ENCODE data around the gene TMED8.
"Not testable (repeated sequence)": the region's sequence is repeated elsewhere in the genome, so short reads cannot be mapped to it uniquely, and the experiment has no call there.

The TMED8 gene, protein sequence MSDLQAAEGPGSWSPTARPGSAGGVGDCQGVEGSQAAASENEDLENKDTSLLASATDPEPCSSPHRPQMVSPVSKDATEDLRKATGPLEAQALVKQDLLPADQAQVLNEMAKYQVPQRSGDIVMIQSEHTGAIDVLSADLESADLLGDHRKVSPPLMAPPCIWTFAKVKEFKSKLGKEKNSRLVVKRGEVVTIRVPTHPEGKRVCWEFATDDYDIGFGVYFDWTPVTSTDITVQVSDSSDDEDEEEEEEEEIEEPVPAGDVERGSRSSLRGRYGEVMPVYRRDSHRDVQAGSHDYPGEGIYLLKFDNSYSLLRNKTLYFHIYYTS

GRCh38 chr14:77376771-77377501 is at the start of gene TMED8, which contains the start of gene SAMD15:
Gene TMED8 (minus strand): TSS chr14:77377094. CDS start chr14:77377053, 41 bp downstream.
Gene SAMD15 (plus strand): TSS chr14:77377379. CDS start chr14:77377419, 40 bp downstream.
- peak; percentile 87 for DNase-seq

GRCh38 chr14:77426396-77426795 is 49.5 kb upstream of the TMED8 start:
- DNase-seq, result no peak

DNA sequence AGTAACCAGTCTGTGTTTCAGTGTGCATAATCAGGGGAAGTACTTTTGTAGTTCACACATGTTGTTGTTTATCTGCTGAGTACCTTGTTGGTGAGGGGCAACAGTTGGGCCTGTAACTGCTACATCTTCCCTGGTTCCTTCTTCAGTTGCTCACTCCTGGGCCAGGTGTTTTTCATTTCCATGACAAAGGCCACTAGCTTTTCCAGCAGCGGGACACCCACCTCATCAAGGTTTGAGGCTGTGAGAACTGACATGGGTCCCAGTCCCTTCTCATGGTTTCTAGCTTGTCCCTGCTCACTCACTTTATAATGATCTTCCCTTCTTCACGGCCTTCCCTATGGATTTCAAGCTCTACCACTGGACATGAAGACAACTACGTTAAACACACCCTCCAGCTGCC is 48.0 kb upstream of the TMED8 start:
- DNase-seq, result no peak

- no peak for DNase-seq
Measured at GRCh38 chr14:77423423-77423822, 46.5 kb upstream of the TMED8 start, which contains the start of gene NOXRED1. Gene NOXRED1 (minus strand): TSS chr14:77423523. CDS start chr14:77422889, 634 bp downstream.

- DNase-seq, result no peak
Measured at GRCh38 chr14:77421201-77421600, 44.3 kb upstream of the TMED8 start.

- DNase-seq, result no peak
Measured at GRCh38 chr14:77416836-77417235, 39.9 kb upstream of the TMED8 start.

DNA sequence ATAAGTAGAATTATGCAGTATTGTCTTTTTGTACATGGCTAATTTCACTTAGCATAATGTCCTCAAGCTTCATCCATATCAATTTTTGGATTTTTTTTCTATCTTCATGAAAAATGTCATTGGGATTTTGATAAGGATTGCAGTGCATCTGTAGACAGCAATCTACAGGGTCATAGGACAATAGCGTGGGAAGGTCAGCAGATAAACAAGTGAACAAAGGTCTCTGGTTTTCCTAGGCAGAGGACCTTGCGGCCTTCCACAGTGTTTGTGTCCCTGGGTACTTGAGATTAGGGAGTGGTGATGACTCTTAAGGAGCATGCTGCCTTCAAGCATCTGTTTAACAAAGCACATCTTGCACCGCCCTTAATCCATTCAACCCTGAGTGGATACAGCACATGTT is 39.2 kb upstream of the TMED8 start:
- not testable (repeated sequence) for DNase-seq

DNA sequence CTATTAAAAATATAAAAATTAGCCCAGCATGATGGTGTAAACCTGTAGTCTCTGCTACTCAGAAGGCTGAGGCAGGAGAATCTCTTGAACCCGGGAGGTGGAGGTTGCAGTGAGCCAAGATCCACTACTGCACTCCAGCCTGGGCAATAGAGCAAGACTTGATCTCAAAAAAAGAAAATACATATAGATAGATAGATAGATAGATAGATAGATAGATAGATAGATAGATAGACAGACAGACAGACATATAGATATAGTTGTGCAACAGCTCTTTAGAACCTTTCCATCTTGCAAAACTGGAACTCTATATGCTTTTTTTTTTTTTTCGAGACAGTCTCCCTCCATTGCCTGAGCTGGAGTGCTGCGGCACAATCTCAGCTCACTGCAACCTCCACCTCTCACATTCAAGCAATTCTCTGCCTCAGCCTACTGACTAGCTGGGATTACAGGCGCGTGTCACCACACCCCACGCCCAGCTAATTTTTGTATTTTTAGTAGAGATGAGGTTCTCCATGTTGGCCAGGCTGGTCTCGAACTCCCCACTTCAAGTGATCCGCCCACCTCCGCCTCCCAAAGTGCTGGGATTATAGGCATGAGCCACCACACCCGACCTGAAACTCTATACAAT is 38.6 kb upstream of the TMED8 start:
- DNase-seq, result not testable (repeated sequence)

DNA sequence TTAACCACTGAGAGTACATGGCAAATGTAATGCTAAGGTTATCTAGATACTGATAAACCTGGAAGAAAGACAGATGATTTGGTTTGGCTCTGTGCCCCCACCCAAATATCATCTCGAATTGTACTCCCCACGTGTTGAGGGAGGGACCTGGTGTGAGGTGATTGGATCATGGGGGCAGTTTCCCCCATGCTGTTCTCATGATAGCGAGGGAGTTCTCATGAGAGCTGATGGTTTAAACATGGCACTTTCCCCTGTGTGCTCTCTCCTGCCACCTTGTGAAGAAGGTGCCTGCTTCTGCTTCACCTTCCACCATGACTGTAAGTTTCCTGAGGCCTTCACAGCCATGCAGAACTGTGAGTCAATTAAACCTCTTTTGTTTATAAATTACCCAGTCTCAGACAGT is 32.2 kb upstream of the TMED8 start:
- peak; percentile 4 for DNase-seq

DNA sequence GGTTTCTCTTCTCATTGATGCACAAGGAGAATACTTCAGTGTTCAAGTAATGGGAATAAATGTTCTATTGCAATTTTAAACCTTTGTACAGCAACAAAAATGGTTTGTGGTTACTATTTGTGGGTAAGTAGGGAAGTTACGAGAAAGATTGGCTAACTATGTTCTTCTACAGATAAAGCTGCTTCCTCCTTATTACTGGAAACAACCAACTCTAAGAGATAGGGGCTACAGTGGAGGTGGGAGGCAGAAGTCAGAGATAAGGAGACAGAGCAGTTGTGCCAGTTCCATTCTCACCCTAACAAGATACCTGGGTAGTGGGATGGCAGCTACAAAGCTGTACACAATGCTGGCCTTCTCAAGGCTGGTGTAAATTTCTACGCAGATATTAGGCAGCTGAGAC is 30.3 kb upstream of the TMED8 start:
- no peak for DNase-seq

DNA sequence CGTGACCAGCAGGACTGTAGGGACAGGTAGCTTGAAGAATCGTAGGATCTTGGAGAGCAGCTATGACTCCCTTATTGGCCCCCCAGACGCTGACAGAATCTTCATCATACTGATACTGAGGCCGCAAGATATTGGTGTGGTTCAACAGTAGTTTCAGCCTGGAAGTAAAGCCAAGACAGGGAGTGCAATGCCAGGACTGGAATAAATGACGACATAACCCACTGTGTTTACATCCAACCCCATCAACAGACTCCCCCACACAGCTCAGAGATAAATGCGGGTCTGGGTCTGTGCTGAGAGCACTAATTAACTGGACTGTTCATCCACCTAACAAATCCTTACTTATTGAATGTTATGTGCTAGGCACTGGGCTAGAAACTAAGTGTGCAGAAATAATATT is 29.8 kb upstream of the TMED8 start:
- no peak for DNase-seq

GRCh38 chr14:77406086-77406485 is 29.2 kb upstream of the TMED8 start:
- DNase-seq, result no peak

- no peak for DNase-seq
Measured at GRCh38 chr14:77403768-77404167, 26.9 kb upstream of the TMED8 start.

GRCh38 chr14:77400216-77400615 is 23.3 kb upstream of the TMED8 start:
- no peak for DNase-seq

DNA sequence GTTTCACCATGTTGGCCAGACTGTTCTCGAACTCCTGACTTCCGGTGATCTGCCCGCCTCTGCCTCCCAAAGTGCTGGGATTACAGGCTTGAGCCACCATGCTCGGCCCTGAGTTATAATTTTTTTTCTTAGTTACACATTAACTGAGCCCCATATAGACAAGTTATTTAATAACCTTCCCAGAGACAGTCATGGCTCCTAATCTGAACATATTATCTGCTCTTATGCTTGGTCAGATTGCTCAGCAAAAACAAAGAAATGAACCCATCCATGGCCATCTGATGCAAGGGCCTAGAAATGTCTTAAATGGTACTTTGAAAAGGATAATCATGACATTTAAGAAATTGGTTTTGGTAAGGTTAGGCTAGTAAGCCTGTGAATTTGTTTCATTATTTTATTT is 13.3 kb upstream of the TMED8 start:
- DNase-seq, result no peak

GRCh38 chr14:77378701-77379100 is 1.8 kb upstream of the TMED8 start:
- DNase-seq, result no peak

GRCh38 chr14:77377502-77377844 is 579 bp upstream of the TMED8 start:
- DNase-seq, result no peak

DNA sequence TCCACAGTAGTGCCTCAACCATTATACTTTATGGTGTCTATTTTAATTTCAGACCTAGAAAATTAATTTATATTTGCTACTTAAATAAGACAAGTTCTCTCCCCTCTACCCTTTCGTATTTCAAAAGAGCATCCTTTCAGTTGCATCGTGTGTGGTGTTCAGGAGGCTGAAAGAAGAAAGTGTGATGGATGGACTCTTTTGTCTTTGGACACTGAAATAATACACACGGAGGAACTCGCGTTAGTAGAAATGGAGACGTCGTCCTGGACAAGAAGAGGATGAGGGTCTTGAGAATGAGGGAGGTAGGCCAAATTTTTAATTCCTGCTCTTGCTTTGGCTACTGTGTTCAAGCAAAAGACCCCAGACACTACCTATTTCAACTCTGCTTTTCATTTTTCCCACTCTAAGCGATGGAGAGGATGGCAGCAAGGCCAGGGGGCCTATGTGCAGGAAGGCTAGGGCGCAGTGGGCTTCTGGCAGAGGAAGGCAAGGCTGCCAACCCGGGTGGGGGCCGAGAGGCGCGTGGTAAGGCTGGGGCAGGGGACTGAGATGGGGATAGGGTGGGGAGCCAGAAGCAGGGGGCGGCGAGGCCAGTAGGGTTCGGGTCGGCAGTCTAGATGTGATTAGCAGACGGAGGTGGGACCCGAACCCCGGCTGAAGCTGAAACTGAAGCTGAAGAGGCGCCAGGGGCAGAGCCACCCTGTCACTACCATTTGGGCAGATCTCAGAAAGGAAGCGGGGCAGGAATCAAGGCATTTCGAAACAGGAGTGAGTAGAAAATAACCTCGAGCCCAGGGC is 722 bp downstream of the TMED8 start:
- peak; percentile 60 for DNase-seq

DNA sequence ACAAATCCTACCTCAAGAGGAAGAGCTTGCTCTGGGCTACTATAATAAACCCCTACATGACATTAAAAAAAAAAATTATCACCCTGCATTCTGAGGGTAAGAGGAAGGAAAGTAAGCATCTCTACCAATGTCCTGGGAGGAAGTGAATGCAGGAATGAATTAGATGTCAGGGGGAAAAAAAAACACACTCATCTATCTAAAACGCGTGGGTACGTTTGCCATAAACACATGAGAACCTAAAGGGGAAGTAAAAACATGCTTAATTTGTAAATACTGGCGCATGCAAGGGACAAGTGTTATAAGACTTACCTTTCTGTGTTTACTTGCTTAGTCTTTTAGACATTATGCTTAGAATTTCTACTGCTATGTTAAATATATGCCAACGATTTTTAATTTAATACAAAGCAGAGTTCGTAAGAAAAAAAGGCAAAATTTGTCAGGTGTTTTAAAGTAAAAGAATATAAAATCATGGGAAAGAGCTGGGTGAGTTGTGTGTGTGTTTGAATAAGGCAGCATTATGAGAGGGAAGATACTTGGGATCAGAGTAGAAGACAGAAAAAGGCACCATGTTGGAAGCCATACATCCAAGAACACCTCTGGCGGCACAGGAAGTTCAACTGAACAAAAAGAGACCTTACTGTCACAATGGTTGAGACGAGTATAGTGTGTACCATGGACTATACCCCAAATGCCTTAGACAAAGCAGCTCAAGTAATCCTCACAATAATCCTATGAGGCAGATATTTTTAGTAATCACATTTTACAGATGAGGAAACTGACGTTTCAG is 1.5 kb downstream of the TMED8 start:
- no peak for DNase-seq

DNA sequence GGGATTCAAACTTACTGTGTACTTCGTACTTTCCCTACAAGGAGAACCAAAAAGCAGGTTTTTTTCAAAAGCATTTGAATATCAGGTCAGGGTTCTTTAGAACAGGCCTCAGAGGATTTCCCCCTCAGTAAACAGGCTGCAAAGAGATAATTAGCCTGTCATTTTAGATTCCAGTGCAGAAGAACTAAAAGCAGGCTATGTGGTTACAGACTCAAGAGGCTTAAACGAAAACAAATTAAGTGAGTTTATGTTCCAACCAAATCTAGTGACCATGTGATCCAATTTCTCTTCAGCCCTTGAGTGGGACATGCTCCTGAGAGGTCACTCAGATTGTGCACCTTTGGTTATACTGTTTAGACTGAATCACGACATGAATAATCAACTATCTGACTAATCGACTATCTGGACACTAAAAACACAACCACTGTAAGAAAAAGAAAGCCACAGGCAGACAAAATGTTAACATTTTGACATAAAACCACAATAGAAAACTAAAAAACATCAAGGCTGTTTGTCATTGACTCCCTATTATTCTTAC is 4.5 kb downstream of the TMED8 start:
- DNase-seq, result no peak

DNA sequence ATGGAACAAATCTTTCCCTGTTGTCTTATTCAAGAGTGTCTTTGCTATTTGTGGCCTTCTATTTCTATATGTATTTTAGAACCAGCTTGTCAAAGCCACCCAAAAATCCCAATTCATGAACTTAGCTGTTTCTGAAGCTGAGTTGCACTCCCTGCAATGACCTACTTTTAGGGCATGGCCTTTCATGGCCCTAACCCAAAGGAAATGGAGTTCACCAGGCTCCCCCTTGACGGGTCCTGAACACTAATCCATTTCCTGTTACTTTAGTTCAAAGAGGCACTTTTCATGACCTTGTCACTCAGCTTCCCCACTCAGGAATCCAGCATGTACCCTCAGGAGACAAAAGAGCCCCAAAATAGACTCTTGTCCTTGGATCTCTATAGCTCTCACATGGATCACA is 7.6 kb downstream of the TMED8 start:
- DNase-seq, result no peak

GRCh38 chr14:77364146-77364545 is 12.7 kb downstream of the TMED8 start:
- DNase-seq, result no peak

Data from activated CD4-positive, alpha-beta T cell treated with anti-CD3 and anti-CD28 coated beads for 48 hours (primary cell).